Mucosa of descending colon (tissue), 3 donors: ENCODE data around the gene SUSD5. TPM values are rescaled to one million over a fixed set of nuclear protein-coding genes. Genes with fewer than 3 reads are reported as not detected.
"Not testable (repeated sequence)": the region's sequence is repeated elsewhere in the genome, so short reads cannot be mapped to it uniquely, and the experiment has no call there.

Experiments used
- ATAC-seq: fragments of 200-7000 bp; cut with Tn5 transposase; one replicate; pipeline ENCODE4 v1.9.1; 2020; ENCODE audit warnings: mild to moderate bottlenecking, moderate library complexity
- DNase-seq, 3 donors: peaks; one replicate each; pipeline ENCODE4 v3.0.0-alpha.2; 2020
- H3K36me3 ChIP-seq: fragments of 200-600 bp; one replicate; pipeline ENCODE4 v1.8.0; 2021; ENCODE audit warnings: low read depth, mild to moderate bottlenecking
- H3K4me1 ChIP-seq: fragments of 200-600 bp; one replicate; pipeline ENCODE4 v1.8.0; 2021; ENCODE audit warnings: low read depth, mild to moderate bottlenecking
- H3K4me3 ChIP-seq: fragments of 200-600 bp; one replicate; pipeline ENCODE4 v1.8.0; 2021; ENCODE audit warnings: mild to moderate bottlenecking
- H3K9me3 ChIP-seq: fragments of 200-600 bp; one replicate; pipeline ENCODE4 v1.8.0; 2021; ENCODE audit warnings: mild to moderate bottlenecking
- CTCF ChIP-seq: fragments of 200-600 bp; IDR thresholded peaks from one replicate; pipeline ENCODE4 v1.8.0; 2022; ENCODE audit warnings: antibody characterized with exemption, mild to moderate bottlenecking
- intact Hi-C, 2 donors: fragments of 100-400 bp; cut with DNase I in 1 of 2; cut with micrococcal nuclease in 1 of 2; formaldehyde crosslinking; loops; one replicate each; pipeline versions ENCODE4 v1.11.0 to v1.11.1; 2022; cut with DNase I, micrococcal nuclease
- total RNA-seq, 3 donors: library from RNA; stranded (reverse); fragmentation: NEBNext Ultra II Directional in 2 of 3; extraction: Animal tissue kit (Norgen Biotek cat#: 25700) in 2 of 3; gene quantifications; one replicate each; pipeline versions ENCODE4 v1.2.1 to v1.2.4, GENCODE V29; 2021 to 2023
- donor health status: DM: no; HTN: no; CAD: no; lungs with moderate emphysema.
- donor health status: DM: no; HTN: no; CAD: no.
- donor health status: DM: no; HTN: yes; CAD: no.

SUSD5 gene
- total RNA-seq, 3 donors from 2014 or later, result 0.20 to 1.8 (median 0.60) TPM

GRCh38 chr3:33196538-33196937 is 22.1 kb downstream of the SUSD5 start:
- no peaks in the 10 kb centered on the region for H3K4me1 ChIP-seq
- no peak overlapping the region for H3K4me3 ChIP-seq
- no peak for TF ChIP-seq CTCF
- ATAC-seq (no peak), DNase-seq (no peak)
- H3K36me3 ChIP-seq, result no peaks in the 10 kb centered on the region
- intact Hi-C loops, result no loop called here
- no peaks in the 10 kb centered on the region for H3K9me3 ChIP-seq

- DNase-seq, result no peak
- intact Hi-C loops, result no loop called here
- Histone ChIP-seq H3K4me3 (no peak overlapping the region), H3K4me1 (no peaks in the 10 kb centered on the region), H3K36me3 (no peaks in the 10 kb centered on the region), H3K9me3 (no peaks in the 10 kb centered on the region)
- ATAC-seq, result no peak
- TF ChIP-seq CTCF, result no peak
Observed at GRCh38 chr3:33194303-33194702, 24.3 kb downstream of the SUSD5 start.

GRCh38 chr3:33187368-33187634 is 31.3 kb downstream of the SUSD5 start:
- intact Hi-C loops, result no loop called here
- no peaks in the 10 kb centered on the region for H3K36me3 ChIP-seq
- DNase-seq (no peak), ATAC-seq (no peak)
- no peaks in the 10 kb centered on the region for H3K9me3 ChIP-seq
- no peaks in the 10 kb centered on the region for H3K4me1 ChIP-seq
- H3K4me3 ChIP-seq, result no peak overlapping the region
- TF ChIP-seq CTCF, result no peak

GRCh38 chr3:33186524-33187367 is 31.9 kb downstream of the SUSD5 start:
- H3K9me3 ChIP-seq, result no peaks in the 10 kb centered on the region
- no peak overlapping the region for H3K4me3 ChIP-seq
- TF ChIP-seq CTCF, result no peak
- H3K36me3 ChIP-seq, result no peaks in the 10 kb centered on the region
- ATAC-seq, result no peak
- DNase-seq, result no peak
- H3K4me1 ChIP-seq, result no peaks in the 10 kb centered on the region
- intact Hi-C loops, result no loop called here

GRCh38 chr3:33184863-33185262 is 33.7 kb downstream of the SUSD5 start:
- intact Hi-C loops, result no loop called here
- no peaks in the 10 kb centered on the region for H3K4me1 ChIP-seq
- no peak for DNase-seq
- TF ChIP-seq CTCF, result no peak
- H3K36me3 ChIP-seq, result no peaks in the 10 kb centered on the region
- H3K9me3 ChIP-seq, result no peaks in the 10 kb centered on the region
- H3K4me3 ChIP-seq, result no peak overlapping the region
- ATAC-seq, result no peak

GRCh38 chr3:33181641-33182040 is 37.0 kb downstream of the SUSD5 start:
- intact Hi-C loops, DNase-seq, H3K4me3 ChIP-seq, H3K4me1 ChIP-seq, H3K9me3 ChIP-seq, H3K36me3 ChIP-seq, ATAC-seq: not testable (repeated sequence)
